RWPE2 (cell line): Measurements from ENCODE around the gene LUZP2.

ENCODE experiments used
- ATAC-seq: fragments of 200-7000 bp; cut with Tn5 transposase; 3 replicates; pipeline ENCODE4 v1.9.1; 2021; ENCODE audit warnings: low read depth
- DNase-seq: peaks from one replicate; pipeline ENCODE4 v3.0.0-alpha.2; 2020; ENCODE audit warnings: low spot score
- H3K27ac ChIP-seq: fragments of 450-650 bp; 2 replicates; pipeline ENCODE4 v1.5.1; 2017; ENCODE audit warnings: mild to moderate bottlenecking; ENCODE audit not compliant: poor library complexity, severe bottlenecking
- H3K27me3 ChIP-seq: fragments of 250-450 bp; sonication (Bioruptor Pico); 2 replicates; pipeline ENCODE4 v1.5.1; 2021; ENCODE audit warnings: mild to moderate bottlenecking, moderate library complexity; ENCODE audit not compliant: insufficient read depth, poor library complexity, severe bottlenecking
- H3K36me3 ChIP-seq: fragments of 250-450 bp; sonication (Bioruptor Pico); 2 replicates; pipeline ENCODE4 v1.5.1; 2020; ENCODE audit warnings: low read depth, mild to moderate bottlenecking, moderate library complexity
- H3K4me1 ChIP-seq: fragments of 250-450 bp; sonication (Bioruptor Pico); 2 replicates; pipeline ENCODE4 v1.5.1; 2021; ENCODE audit warnings: mild to moderate bottlenecking, moderate library complexity; ENCODE audit not compliant: insufficient read depth, poor library complexity, severe bottlenecking
- H3K4me3 ChIP-seq: fragments of 250-450 bp; sonication (Bioruptor Pico); 2 replicates; pipeline ENCODE4 v1.5.1; 2021; ENCODE audit warnings: mild to moderate bottlenecking, moderate library complexity; ENCODE audit not compliant: severe bottlenecking
- H3K9me3 ChIP-seq: fragments of 250-450 bp; sonication (Bioruptor Pico); 2 replicates; pipeline ENCODE4 v1.5.1; 2021; ENCODE audit warnings: mild to moderate bottlenecking, moderate library complexity; ENCODE audit not compliant: severe bottlenecking
- CTCF ChIP-seq: fragments of 450-650 bp; IDR thresholded peaks from one replicate; pipeline ENCODE4 v1.5.1; 2017; ENCODE audit warnings: mild to moderate bottlenecking, moderate library complexity; ENCODE audit not compliant: poor library complexity, severe bottlenecking

The LUZP2 gene

GRCh38 chr11:24773322-24773721 is 276.5 kb downstream of the LUZP2 start:
- TF ChIP-seq CTCF, result no peak
- H3K4me1 ChIP-seq, result no peaks in the 10 kb centered on the region

GRCh38 chr11:24779791-24780190 is 282.9 kb downstream of the LUZP2 start:
- no peaks in the 10 kb centered on the region for H3K4me1 ChIP-seq
- H3K9me3 ChIP-seq, result no peaks in the 10 kb centered on the region
- DNase-seq (no peak), ATAC-seq (no peak)
- H3K4me3 ChIP-seq, result no peak overlapping the region
- TF ChIP-seq CTCF, result no peak
- no peaks in the 10 kb centered on the region for H3K27me3 ChIP-seq
- H3K27ac ChIP-seq, result no peak overlapping the region
- H3K36me3 ChIP-seq, result no peaks in the 10 kb centered on the region

More at GRCh38 chr11:24773322-24773721, 276.5 kb downstream of the LUZP2 start:
- Histone ChIP-seq H3K9me3 (no peaks in the 10 kb centered on the region), H3K27me3 (no peaks in the 10 kb centered on the region), H3K36me3 (no peaks in the 10 kb centered on the region), H3K27ac (no peak overlapping the region), H3K4me3 (no peak overlapping the region)
- DNase-seq, result no peak
- no peak for ATAC-seq

- no peak for ATAC-seq
- no peak overlapping the region for H3K4me3 ChIP-seq
- H3K27ac ChIP-seq, result no peak overlapping the region
- no peak for DNase-seq
- no peak for TF ChIP-seq CTCF
- no peaks in the 10 kb centered on the region for H3K27me3 ChIP-seq
- no peaks in the 10 kb centered on the region for H3K36me3 ChIP-seq
- no peaks in the 10 kb centered on the region for H3K4me1 ChIP-seq
- no peaks in the 10 kb centered on the region for H3K9me3 ChIP-seq
These were observed 284.4 kb downstream of the LUZP2 start for GRCh38 chr11:24781288-24781687.

- ATAC-seq (no peak), DNase-seq (no peak)
- Histone ChIP-seq H3K27me3 (no peaks in the 10 kb centered on the region), H3K4me3 (no peak overlapping the region), H3K27ac (no peak overlapping the region), H3K36me3 (no peaks in the 10 kb centered on the region), H3K4me1 (no peaks in the 10 kb centered on the region), H3K9me3 (no peaks in the 10 kb centered on the region)
- no peak for TF ChIP-seq CTCF
These were observed 296.6 kb downstream of the LUZP2 start for GRCh38 chr11:24793479-24793878.

GRCh38 chr11:24794064-24794463 is 297.2 kb downstream of the LUZP2 start:
- ATAC-seq (no peak), DNase-seq (no peak)
- no peak for TF ChIP-seq CTCF

More at GRCh38 chr11:24794064-24794463, 297.2 kb downstream of the LUZP2 start:
- Histone ChIP-seq H3K9me3 (no peaks in the 10 kb centered on the region), H3K4me3 (no peak overlapping the region), H3K27ac (no peak overlapping the region), H3K36me3 (no peaks in the 10 kb centered on the region), H3K4me1 (no peaks in the 10 kb centered on the region), H3K27me3 (no peaks in the 10 kb centered on the region)
